HG02970 (cell line): ENCODE measurements around the gene PLCB2.

Experiments
- ATAC-seq: cut with Tn5 transposase; IDR thresholded peaks from one replicate; pipeline ENCODE4 v1.9.1; 2021; ENCODE audit warnings: mild to moderate bottlenecking, moderate library complexity, moderate number of reproducible peaks; ENCODE audit not compliant: unreplicated experiment, low FRiP score

PLCB2 gene

GRCh38 chr15:40305281-40305680 lies 2.5 kb downstream of the PLCB2 start:
- no peak for ATAC-seq

DNA sequence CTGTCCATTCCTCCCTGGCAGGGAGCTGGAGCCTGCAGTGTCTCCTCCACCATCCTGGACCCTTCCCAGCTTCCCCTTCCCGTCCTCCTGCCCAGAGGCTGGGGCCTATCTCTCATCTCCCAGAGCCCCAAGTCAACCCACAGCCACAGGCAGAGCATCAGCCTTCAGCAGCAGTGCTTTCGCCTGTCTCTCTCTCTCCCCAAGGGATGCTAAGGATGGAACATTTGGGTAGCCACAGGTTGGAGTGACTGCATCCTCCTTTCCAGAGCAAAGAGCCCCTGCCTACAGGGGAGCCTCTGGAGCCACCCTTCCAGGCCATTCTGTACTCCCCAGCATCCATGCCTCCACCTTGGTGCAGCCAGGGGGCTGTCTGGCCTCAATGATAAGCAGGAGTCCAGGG lies 4.2 kb downstream of the PLCB2 start:
- no peak for ATAC-seq

DNA sequence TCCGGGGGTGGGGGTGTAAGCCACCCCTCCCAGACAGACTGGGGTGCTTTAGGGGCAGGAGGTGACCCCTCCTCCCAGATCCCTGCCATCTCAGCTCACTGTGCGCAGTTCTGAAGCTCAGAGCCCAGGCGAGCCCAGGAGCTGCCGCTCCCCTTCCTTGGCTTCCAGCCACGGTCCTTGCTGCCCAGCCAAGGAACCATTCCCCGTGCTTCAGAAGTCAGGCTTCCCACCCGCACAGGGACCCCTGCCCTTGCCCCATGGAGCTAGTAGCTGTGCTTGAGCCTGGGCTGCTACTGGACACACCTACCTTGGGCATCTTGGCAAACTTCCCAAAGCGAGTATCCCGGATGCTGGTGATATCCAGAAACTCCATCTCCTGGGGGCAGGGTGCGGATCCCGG lies 4.8 kb downstream of the PLCB2 start:
- no peak for ATAC-seq

DNA sequence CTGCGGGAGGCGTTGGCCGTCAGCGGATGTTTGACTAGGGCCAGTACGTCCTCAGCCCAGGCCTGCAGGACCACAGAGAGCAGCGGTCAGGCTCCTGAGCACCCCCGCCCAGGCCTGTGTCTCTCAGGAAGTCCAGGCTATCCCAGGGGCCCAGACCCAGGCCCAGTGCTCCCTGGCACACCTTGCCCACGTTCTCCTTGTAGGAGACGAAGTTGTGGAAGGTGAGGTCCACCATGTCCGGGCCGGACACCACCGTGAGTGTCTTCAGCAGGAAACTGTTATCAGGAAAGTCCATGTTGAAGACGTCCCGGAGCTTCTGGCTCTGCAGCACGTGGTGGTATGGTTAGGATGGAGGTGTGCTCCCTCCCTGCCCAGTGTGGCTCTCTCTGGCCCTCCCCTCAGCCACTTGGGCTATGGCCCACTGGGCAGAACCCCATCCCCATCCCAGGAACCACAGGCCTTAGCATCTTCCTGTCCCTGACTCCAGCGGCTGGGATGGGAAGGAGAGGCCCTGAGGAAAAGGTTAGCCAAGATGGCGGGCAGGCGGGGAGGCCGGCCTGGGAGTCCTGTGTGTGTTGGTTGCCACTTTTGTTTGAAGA lies 5.3 kb downstream of the PLCB2 start:
- ATAC-seq = no peak

- ATAC-seq = no peak
Measured at GRCh38 chr15:40301467-40302179, 6.1 kb downstream of the PLCB2 start.

DNA sequence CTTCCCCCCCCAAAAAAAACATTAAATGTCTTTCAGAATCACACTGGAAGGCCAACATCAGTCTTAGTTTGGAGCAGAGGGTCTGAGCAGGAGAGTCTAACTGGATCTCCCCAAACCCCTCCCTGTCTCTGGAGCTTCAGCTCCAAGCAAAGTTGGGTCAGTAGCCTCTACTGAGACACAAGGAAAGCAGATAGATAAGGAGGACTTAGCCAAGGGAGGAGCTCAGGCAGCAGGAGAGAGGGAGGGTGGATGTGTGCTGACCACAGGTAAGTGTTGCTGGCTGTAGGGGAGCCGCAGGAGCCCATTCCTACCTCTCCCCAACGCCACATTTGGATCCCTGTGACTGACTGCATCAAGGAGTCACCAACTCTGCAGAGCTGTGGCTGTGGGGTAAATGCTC lies 7.0 kb downstream of the PLCB2 start:
- no peak for ATAC-seq

GRCh38 chr15:40300367-40300766 lies 7.4 kb downstream of the PLCB2 start:
- ATAC-seq = no peak

- no peak for ATAC-seq
Measured at GRCh38 chr15:40298216-40298935, 9.4 kb downstream of the PLCB2 start.

DNA sequence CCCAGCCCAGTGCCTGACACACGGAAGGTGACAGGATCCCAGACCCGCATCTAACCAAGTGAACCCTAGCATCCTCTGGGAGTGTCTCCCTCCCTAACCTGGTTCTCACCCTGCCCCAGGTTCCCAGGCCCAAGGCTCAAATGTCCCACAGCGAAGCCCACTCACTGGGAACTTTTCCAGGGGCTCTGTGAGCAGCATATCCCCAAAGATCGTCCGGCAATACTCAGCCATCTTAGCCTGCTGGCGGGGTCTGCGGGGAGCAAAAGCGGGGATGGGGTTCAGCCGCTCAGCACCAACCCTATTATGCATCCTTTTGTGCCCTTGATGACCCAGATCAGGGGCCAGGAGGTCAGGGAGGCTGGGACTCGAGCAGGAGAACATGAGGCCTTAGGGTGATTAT lies 10.4 kb downstream of the PLCB2 start:
- ATAC-seq = no peak

GRCh38 chr15:40296561-40297230 lies 11.0 kb downstream of the PLCB2 start:
- no peak for ATAC-seq

- ATAC-seq = no peak
Measured at GRCh38 chr15:40295877-40296560, 11.7 kb downstream of the PLCB2 start.

DNA sequence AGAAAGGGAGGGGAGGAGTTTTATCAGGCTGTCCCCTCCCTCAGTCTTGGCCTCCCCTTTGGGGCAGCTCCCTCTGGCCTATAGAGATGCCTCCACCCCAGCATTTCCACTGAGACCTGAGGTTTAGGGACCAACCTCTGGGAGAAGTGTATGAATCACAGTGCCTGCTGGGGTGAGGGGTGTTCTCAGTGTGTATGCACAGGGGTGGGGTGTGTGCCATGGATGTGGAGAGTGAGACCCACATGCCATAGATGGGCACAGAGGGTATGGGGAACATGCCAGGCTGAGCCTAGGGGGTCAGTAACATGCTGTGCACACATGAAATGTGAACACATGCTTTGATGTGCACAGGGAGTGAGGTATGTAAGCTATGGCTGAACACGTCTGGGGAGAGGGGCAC lies 12.4 kb downstream of the PLCB2 start:
- no peak for ATAC-seq

DNA sequence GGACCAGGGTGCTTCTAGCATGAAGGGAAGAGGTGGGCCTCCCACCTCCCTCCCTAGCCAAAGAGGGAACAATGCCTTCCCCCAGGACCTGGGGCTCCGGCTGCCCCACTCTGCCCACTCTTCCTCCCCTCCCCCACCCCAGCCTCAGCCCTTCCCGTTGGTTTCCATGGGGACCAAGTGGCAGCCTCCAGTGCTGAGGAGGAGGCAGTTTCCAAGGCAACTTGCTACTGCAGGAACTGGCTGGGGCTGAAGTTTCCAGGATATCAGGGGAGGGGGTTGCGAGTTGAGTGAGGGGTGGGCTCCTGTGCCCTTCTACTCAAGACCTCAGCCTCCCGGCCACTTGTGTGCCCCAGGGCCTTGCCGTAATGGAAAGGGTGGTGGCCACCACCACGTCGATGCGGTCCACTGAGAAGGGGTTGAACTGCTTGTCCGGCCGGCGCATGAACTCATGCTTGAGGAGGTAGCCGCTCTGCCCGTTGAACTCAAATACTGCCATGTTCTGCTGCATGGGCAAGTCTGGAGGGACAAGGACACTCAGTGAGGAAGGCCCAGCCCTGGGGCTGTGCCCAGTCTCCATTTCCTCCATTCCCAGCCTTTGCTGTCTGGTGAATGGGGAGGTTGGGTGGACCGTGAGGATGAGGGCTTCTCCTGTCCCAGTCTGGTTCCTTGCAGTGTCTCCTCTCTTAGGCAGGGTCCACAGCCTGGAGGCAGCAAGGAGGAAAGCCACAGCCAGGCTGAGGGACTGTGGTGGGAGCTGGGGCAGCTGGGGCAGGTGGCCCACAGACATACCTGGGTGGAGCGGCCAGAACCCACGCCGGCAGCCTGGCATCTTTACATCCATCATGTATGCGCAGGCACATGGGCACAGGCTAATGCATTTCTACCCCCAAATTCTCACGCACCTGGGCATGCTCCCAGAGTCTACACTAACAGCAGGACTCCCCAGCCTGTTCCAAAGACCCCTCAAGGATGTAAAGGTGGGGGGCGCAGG lies 13.5 kb downstream of the PLCB2 start:
- no peak for ATAC-seq

- ATAC-seq = no peak
Measured at GRCh38 chr15:40293006-40293405, 14.7 kb downstream of the PLCB2 start.

GRCh38 chr15:40292246-40292645 lies 15.5 kb downstream of the PLCB2 start:
- ATAC-seq = no peak

DNA sequence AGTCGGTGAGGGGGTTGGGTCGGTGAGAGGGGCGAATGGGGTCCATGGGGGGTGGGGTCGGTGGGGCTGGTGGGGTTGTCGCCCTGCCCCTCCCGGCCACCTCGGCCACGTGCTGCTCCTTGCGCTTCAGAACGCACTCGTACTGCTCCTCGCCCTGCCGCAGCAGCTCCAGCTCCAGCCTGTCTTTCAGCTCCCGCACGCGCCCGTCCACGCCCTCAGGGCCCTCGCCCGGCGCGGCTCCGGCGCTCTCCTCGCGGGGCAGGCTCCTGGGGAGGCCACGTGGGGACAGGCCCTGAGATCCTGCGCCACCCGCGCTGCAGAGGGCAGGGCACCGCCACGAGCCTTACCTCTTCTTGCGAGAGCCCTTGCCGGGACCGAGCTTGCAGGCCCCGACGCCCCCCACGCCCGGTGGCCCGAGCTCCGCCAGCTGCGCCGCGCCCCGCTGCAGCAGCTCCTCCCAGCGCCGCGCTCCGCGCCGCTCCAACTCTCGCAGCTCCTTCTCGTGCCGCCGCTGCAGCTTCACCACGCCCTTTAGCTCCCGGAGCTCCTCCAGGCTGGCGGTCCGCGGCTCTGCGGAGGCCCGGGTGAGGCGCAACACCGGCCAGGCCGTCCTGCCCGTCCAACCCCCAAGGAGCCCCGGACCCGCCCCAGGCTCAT lies 16.7 kb downstream of the PLCB2 start:
- no peak for ATAC-seq

DNA sequence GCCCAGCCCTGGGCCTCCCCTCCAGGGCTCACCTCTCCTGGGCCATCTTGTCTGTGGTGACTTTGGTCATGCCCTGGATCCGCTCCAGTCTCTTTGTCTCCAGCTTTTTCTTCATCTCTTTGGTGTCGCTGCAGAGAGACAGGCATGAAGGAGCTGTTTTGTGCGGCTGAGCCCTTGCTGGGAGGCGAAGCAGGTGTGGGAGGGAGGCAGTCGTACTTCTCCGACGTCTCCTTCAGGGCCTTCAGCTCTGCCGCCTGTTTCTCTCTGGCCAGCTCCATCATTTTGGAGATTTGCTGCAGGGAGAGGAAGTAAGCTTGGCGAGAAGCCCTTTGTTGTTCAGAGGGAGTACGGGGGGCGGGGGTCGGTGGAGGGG lies 17.2 kb downstream of the PLCB2 start:
- ATAC-seq = no peak

DNA sequence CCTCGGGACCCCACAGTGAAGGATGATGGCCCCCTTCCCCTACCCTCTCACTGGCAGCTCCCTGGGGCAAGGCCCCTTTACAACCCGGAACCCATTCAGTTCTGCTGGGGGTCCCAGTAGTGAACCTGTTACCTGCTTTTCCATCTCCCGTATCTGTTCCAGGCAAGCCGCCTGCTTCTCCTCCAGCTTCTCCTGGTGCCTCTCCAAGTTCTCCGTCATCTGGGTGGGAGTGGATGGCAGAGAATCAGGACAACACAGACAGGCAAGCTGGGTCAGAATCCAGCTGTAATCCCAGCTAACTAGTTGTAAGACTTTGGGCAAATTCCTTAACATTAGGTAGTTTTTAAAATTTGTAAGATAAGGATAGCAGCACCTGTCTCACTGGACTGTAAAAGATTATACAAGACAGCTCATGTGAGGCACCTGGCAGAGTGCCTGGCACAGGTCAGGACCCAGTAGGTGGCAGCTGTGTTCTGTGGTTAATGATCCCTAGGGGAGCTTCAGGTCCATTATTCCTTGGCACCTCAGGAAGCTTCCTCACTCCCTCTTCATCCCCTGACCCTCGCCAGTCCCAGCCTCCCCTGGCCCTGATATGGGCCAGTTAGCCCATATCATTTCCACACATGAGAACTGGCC lies 18.5 kb downstream of the PLCB2 start:
- no peak for ATAC-seq

DNA sequence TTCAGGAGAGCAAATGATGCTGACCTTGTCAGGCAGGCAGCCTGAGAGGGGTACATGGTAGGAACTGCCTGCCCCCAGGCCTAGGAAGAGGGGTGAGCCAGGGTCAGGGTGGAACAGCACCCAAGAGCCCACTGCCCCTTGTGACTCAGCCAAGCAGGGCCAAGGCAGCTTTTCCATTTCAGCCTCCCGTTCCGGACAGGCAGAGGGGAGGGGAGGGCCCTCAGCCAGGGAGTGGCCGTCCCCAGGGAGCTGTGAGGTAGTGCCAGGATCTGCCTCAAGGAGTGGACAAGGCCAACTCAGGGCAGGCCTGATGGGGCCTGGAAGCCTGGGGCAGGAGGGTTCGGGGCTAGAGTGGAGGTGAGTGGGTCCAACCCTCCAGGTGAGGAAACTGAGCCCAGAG lies 19.8 kb downstream of the PLCB2 start:
- no peak for ATAC-seq
